Erythroblast (primary cell): ENCODE data around the gene EEPD1.
"Not testable (repeated sequence)": the region's sequence is repeated elsewhere in the genome, so short reads cannot be mapped to it uniquely, and the experiment has no call there.

Source experiments
- DNase-seq, 2 experiments: peaks; one replicate each; lab custom pipeline; 2025; lab: John Stamatoyannopoulos, UW
- GATA1 ChIP-seq: IDR thresholded peaks from 2 replicates; pipeline ENCODE4 v1.6.1; 2011; ENCODE audit warnings: low read depth, mild to moderate bottlenecking, control low read depth, low read length, moderate library complexity
- POLR2A ChIP-seq: IDR thresholded peaks from 2 replicates; pipeline ENCODE4 v1.6.1; 2011; ENCODE audit warnings: mild to moderate bottlenecking, low read length

EEPD1 gene

DNA sequence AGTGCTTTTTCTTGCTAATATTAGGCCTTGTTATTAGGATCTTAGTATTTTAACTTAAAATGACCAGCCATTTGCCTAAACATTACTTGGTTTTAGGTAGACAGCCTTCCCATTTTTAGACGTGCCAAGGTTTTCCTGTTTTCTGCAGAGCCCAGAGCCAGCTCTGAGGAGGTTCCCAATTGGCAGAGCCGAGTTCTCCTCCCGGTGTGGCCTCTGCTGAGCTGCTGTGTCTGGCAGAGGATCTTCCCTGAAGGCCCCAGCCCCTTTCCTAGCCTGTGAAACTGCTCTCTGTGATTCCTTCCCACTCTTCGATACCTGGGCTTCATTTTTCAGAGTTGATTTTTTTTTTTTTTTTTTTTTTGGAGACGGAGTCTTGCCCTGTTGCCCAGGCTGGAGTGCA lies 91.4 kb downstream of the EEPD1 start:
- DNase-seq, result no peak
- TF ChIP-seq POLR2A, result no peak
- no peak for TF ChIP-seq GATA1

DNA sequence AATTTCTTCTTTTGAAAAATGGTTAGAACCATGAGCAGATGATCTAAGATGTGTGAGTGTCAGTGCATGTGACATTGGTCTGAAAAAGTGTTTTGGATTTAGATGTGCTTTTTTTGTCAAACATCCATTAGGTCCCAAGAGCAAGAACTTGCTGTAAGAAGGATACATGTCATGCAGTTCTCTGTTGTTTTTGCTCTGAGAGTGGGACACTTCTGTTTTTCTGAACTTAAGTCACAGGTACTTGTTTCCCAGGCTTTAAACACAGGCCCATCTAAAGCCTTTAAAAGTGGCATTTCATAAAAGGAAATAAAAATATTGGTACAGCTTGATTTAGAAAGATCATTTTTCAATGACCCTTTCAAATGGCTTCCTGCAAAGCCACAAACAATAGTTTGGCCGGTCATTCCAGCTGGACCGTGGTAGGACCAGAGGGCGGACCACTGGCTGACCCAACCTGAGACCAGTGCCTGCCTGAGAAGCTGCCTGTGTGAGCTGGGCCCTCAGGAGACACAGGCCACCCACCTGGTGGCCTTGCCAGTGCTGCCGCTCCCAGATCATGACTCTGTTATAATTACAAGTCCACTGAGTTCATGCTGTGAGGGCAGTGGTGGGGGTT lies 92.7 kb downstream of the EEPD1 start:
- no peak for TF ChIP-seq POLR2A
- no peak for TF ChIP-seq GATA1
- no peak for DNase-seq

DNA sequence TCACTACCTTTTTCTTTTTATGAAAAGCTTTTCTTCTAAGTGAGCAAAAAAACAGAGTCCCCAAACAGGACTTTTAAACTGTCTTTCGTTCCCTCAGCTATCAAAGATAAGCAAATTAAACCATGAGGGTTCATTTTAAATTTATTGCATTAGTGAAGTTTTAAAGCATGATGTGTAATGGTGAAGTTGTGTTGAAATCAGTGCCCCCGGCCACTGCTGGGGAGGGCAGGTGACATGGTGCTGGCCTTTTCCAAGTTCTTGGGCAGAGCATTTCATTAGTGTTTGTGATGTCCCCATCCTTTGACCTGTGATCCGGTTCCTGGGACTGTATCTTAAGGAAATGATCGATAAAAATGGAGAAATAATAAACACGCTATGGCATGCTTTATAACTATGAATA lies 96.0 kb downstream of the EEPD1 start:
- TF ChIP-seq GATA1 (no peak), POLR2A (no peak)
- no peak for DNase-seq

DNA sequence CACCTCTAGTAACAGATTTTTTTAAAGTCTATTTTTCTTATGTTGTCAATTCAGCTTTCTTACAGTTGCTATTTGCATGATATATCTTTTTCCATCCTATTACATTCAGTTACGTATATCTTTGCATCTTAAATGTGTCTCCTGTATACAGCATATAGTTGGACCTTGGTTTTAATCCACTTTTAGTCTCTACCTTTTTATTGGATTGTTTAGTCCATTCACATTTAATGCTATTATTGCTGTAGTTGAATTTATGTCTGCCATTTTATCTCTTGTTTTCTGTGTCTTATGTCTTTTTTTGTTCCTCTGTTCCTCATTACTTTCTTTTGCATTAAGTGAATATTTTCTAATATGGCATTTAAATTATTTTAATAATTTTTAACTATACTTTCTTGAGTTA lies 100.6 kb downstream of the EEPD1 start:
- TF ChIP-seq GATA1 (no peak), POLR2A (no peak)
- DNase-seq, result no peak

DNA sequence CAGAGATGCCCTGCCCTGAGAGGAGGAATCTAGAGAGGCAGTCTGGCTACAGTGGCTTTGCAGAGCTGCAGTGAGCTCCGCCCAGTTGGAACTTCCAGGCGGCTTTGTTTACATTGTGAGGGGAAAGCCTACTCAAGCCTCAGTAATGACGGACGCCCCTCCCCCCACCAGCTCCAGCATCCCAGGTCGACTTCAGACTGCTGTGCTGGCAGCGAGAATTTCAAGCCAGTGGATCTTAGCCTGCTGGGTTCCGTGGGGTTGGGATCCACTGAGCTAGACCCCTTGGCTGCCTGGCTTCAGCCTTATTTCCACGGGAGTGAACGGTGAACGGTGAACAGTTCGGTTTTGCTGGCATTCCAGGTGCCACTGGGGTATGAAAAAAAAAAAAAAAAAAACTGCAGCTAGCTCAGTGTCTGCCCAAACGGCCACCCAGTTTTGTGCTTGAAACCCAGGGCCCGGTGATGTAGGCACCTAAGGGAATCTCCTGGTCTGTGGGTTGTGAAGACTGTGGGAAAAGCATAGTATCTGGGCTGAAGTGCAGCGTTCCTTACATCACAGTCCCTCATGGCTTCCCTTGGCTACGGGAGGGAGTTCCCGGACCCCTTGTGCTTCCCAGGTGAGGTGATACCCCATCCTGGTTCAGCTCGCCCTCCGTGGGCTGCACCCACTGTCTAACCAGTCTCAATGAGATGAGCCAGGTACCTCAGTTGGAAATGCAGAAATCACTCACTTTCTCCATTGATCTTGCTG lies 105.6 kb downstream of the EEPD1 start:
- not testable (repeated sequence) for DNase-seq

DNA sequence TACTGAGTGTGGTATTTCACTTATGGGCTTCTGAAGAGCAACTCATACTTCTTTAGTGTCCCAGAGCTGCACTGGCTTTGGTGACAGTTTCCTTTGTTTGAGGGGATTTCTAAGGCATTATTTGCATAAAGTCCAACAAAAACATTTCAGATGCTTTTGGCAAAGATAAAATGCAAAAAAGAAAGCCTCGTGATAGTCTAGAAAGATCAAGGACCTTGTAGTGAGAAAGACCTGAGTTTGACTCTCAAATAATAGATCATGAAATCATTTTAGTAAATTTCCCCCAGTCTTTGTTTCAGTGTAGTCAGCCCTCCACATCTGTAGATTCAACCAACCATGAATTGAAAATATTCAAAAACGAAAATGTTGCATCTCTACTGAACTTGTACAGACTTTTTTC lies 107.4 kb downstream of the EEPD1 start:
- DNase-seq, result no peak
- no peak for TF ChIP-seq POLR2A
- no peak for TF ChIP-seq GATA1

DNA sequence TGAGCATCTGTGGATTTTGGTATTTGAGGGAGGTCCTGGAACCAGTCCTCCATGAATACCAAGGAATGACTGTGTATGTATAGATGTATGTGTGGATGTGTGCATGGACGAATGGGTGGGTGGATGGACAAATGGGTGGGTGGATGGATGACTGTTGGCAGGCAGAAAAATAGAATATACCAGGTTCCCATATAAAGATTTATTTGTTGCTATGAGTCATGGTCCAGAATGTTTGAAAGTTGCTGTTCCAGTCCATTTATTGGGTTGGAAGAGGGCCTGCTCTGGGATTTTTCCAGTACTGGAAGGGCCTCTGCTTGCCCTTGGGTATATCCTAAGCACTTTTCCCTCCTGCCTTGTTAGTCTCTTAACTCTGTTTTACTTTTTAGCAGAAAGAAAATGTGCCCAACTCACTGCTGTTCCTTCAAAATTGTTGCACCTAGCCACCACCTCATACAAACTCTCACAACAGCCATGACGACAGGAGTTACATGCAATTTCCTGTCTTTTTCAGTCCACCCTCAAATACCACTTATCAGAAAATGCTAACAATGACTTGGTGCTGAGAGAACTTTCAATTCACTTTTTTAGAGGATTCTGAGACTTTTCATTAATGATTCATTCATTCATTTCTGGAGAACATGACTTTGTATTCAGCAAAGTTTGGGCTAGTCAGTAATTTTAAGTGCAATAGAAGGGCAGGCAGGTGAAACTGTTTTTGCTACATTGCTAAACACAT lies 108.1 kb downstream of the EEPD1 start:
- DNase-seq, result no peak
- TF ChIP-seq GATA1 (no peak), POLR2A (no peak)

DNA sequence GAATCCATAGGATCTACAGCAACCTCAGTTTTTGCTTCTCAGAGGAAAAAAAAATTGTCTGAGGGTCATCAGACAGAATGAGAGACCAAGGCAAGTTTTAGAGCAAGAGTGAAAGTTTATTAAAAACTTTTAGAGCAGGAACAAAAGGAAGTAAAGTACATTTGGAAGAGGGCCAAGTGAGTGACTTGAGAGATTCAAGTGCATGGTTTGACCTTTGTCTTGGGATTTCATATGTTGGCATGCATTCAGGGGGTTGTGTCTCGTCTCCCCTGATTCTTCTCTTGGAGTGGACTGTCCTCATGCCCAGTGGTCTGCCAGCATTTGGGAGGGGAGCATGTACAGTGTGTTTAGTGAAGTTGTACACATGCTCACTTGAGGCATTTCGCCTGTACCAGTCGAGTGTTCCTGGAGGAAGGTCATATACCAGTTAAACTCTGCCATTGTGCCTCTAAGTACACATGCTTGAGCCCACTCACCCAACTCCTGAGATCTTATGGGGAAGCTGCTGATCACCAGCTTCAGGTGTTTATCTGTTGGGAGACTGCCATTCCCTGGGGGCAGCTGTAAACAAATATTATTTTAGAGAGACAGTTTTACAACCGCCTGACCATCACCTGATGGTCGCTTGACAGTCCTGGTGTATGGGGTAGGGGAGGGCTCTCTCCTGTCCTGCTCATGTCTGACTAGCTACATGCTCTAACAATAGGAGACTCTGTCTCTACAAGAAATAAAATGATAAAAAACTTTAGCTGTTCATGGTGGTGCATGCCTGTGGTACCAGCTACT lies 109.4 kb downstream of the EEPD1 start:
- no peak for DNase-seq
- TF ChIP-seq POLR2A (no peak), GATA1 (no peak)

DNA sequence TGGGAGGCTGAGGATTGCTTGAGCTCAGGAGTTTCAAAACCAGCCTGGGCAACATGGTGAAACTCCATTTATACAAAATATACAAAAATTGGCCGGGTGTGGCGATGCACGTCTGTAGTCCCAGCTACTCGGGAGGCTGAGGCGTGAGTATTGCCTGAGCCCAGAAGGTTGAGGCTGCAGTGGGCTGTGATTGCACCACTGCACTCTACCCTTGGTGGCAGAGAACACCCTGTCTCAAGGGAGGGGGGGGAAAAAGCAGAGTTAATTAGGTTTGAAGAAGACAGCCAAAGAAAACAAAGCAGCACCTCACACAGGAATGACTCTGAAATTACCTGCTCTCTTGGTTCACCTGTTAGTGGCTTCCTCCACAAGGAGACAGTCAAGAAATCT lies 110.0 kb downstream of the EEPD1 start:
- TF ChIP-seq POLR2A (no peak), GATA1 (no peak)
- no peak for DNase-seq

DNA sequence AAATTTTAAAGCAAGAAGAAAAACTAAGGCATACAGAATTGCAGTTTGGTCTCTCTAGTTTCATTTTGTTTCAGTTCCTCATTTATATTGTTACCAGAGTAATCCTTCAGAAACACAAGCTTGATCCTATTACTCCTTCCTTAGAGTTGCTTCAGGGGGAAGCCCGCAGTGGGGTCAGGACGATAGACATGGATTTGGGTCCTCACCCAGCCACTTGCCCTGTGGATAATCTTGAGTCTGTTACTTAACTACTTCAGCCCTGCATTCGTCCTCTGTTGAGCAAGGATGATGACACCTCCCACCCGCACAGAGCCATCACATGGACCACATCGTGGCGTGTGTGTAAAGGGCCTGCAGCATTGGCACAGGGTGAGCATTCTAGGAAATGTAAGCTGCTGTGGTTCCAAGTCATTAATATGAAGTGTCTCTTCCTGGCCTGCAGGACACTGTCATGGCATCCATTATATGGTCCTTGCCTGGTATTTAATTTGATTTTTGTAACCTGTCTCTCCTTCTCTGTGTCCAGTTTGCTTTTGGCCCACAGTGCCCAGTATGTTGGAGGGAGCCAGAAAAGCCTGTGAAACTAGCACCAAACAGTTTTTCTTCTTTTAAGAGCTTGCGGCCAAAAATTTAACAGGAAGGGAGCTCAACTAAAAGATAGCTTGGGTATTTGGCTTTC lies 111.2 kb downstream of the EEPD1 start:
- TF ChIP-seq GATA1, result no peak
- TF ChIP-seq POLR2A, result no peak
- no peak for DNase-seq

DNA sequence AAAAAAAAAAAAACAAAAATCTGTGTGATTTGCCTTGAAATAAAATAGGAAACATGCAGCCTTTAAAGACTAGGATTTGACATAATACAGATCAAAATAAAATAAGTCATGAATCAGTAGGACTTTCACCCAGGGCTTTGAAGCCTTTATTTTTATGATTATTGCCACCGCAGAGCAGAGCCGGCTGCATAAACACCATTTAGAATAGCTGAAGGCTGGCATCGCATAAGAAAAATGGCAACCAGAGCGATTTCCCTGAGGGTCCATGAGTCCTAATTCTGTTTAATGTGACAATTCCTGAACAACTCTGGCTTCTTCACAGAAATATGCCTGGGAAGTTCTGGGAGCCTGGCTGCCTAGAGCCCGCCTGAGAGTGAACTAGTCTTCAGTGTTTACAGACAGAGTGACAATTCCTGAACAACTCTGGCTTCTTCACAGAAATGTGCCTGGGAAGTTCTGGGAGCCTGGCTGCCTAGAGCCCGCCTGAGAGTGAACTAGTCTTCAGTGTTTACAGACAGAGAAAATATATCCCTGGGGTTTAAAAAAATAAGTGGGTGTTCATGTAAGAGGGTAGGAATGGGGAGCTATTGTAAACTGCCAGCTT lies 112.0 kb downstream of the EEPD1 start:
- TF ChIP-seq POLR2A (no peak), GATA1 (no peak)
- no peak for DNase-seq

DNA sequence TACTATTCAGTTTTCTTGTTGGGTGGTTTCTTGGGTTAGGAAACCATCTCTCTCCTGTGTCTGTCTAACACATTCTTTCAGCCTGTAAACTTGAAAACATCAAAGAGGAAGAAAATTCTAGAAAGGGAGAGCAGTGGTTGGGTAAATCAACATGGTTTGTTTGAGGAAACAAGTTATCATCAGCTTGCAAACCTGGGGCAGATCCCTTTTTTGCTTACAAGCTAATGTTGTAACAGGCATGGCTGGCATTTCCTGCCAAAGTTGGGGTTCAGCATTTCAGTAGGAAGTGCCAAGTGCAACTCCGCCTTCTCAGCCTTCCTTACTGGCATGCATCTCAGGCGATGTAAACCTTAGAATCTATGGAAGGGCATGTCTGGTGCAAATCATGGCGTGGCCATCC lies 112.6 kb downstream of the EEPD1 start:
- TF ChIP-seq POLR2A (no peak), GATA1 (no peak)
- no peak for DNase-seq

DNA sequence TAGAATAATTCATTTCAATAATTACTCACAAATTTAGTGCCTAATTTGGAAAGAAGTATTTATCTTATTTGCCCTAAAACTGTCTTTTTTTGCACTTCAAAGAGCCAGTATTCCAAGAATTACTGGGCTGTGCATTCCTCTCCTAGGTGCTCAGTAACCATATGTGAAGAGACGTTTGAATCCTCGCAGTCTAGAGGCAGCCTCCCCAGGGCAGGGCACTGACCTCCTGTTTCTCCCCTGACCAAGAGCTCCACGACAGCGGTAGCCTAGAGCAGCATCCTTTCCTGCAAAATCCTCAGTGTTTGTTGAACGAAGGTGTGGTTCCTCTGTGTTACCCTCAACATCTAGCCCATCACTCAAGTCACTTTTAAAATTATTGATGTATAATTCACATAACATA lies 113.1 kb downstream of the EEPD1 start:
- no peak for TF ChIP-seq GATA1
- no peak for TF ChIP-seq POLR2A
- DNase-seq, result no peak

DNA sequence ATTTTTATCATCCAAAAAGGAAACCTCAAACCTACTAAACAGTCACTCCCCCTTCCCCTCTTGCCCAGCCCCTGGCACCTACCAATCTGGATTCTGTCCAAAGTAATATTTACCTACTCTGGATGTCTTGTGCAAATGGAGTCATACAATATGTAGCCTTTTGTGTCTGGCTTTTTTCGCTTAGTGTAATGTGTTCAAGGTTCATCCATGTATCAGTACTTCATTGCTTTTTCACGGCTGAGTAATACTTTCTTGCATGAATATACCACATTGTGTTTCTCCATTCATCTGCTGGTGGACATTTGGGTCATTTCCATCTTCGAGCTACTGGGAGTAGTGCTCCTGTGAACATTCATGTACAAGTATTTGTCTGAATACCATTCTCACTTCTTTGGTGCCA lies 113.6 kb downstream of the EEPD1 start:
- DNase-seq, result no peak
- TF ChIP-seq GATA1, result no peak
- no peak for TF ChIP-seq POLR2A
